GM10248 (cell line): ENCODE data around the gene PRKCH.

ENCODE experiments used
- CTCF ChIA-PET: fragments of 300-600 bp; sonication (Branson Sonifier 250); formaldehyde crosslinking; extraction: SDS; loops from one replicate; lab custom pipeline; 2021; ENCODE audit warnings: antibody characterized with exemption; lab: Yijun Ruan, JAX
- POLR2A ChIA-PET: fragments of 350-650 bp; sonication (Branson Sonifier 250); formaldehyde crosslinking; extraction: SDS; loops from one replicate; lab custom pipeline; 2020; ENCODE audit warnings: antibody characterized with exemption; lab: Yijun Ruan, JAX
- DNase-seq: peaks from one replicate; pipeline ENCODE4 v3.0.0; 2012; ENCODE audit errors: extremely low spot score
- CTCF ChIP-seq: IDR thresholded peaks from 2 replicates; pipeline ENCODE4 v1.5.1; 2012; ENCODE audit warnings: mild to moderate bottlenecking, low read depth; ENCODE audit errors: extremely low read depth, missing control alignments, control extremely low read depth

The PRKCH gene

GRCh38 chr14:61476105-61476753, 154.8 kb downstream of the PRKCH start:
- CTCF ChIA-PET: interaction anchor here (0.7 to 4.1 kb wide), 38 partner anchors 8 to 650 kb away, joined by 3 to 42 read pairs (median 4); no protein-coding TSS in a partner anchor
- POLR2A ChIA-PET: no interaction called here
- no peak for DNase-seq
- TF ChIP-seq CTCF: no peak

GRCh38 chr14:61476754-61477410, 155.5 kb downstream of the PRKCH start:
- no peak for DNase-seq
- ChIA-PET CTCF (interaction anchor here (0.9 to 4.1 kb wide), 17 partner anchors 7 to 384 kb away, joined by 3 to 42 read pairs (median 4); no protein-coding TSS in a partner anchor), POLR2A (no interaction called here)
- TF ChIP-seq CTCF: no peak

- POLR2A ChIA-PET: no interaction called here
- CTCF ChIA-PET: interaction anchor here (0.7 to 4.1 kb wide), 13 partner anchors 8 to 383 kb away, joined by 3 to 42 read pairs (median 4); no protein-coding TSS in a partner anchor
- no peak for DNase-seq
Measured at GRCh38 chr14:61477712-61478462, 156.5 kb downstream of the PRKCH start.

GRCh38 chr14:61478971-61479473, 157.6 kb downstream of the PRKCH start:
- POLR2A ChIA-PET: no interaction called here
- no peak for TF ChIP-seq CTCF
- CTCF ChIA-PET: interaction anchor here (0.6 to 4.1 kb wide), 7 partner anchors 9 to 359 kb away, joined by 3 to 42 read pairs (median 3); no protein-coding TSS in a partner anchor
- DNase-seq: no peak

More at GRCh38 chr14:61477712-61478462, 156.5 kb downstream of the PRKCH start:
- TF ChIP-seq CTCF: no peak

- TF ChIP-seq CTCF: no peak
- POLR2A ChIA-PET: no interaction called here
- CTCF ChIA-PET: interaction anchor here (0.6 to 2.6 kb wide), 9 partner anchors 9 to 358 kb away, joined by 3 to 11 read pairs (median 3); no protein-coding TSS in a partner anchor
- no peak for DNase-seq
Measured at GRCh38 chr14:61479746-61480502, 158.5 kb downstream of the PRKCH start.
